ENCODE results near the gene ANGPTL4.
"Not testable (repeated sequence)": the region's sequence is repeated elsewhere in the genome, so short reads cannot be mapped to it uniquely, and the experiment has no call there.

GRCh38 chr19:8349629-8350372 lies 14.2 kb upstream of the ANGPTL4 start:
- TF ChIP-seq, protein P1, sequence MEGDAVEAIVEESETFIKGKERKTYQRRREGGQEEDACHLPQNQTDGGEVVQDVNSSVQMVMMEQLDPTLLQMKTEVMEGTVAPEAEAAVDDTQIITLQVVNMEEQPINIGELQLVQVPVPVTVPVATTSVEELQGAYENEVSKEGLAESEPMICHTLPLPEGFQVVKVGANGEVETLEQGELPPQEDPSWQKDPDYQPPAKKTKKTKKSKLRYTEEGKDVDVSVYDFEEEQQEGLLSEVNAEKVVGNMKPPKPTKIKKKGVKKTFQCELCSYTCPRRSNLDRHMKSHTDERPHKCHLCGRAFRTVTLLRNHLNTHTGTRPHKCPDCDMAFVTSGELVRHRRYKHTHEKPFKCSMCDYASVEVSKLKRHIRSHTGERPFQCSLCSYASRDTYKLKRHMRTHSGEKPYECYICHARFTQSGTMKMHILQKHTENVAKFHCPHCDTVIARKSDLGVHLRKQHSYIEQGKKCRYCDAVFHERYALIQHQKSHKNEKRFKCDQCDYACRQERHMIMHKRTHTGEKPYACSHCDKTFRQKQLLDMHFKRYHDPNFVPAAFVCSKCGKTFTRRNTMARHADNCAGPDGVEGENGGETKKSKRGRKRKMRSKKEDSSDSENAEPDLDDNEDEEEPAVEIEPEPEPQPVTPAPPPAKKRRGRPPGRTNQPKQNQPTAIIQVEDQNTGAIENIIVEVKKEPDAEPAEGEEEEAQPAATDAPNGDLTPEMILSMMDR (conservative IDR thresholded peaks at IDR 0.05; ENCODE audit: low read depth, low read length) = not testable (repeated sequence)
- TF ChIP-seq EZH2 (IDR thresholded peaks at IDR 0.05; ENCODE audit: borderline replicate concordance, low read depth, low read length, poor library complexity, severe bottlenecking) = not testable (repeated sequence)

All from A673 (cell line).